K562 (cell line): Measurements from ENCODE around the gene PLXNA2. TPM values are rescaled to one million over a fixed set of nuclear protein-coding genes. Genes with fewer than 3 reads are reported as not detected.

Experiments
- ATAC-seq: fragments of 200-7000 bp; cut with Tn5 transposase; 3 replicates; pipeline ENCODE4 v1.9.1; 2020; ENCODE audit warnings: moderate library complexity
- BruUV-seq: library from RNA; stranded (reverse); fragments of 400-500 nt; replicated peaks from 2 replicates; lab custom pipeline; 2021; lab: Mats Ljungman, UMichigan
- CTCF ChIA-PET: fragments of 300-600 bp; formaldehyde crosslinking; extraction: SDS; loops from one replicate; lab custom pipeline; 2021; ENCODE audit warnings: low intra/inter-chr PET ratio; lab: Yijun Ruan, JAX
- POLR2A ChIA-PET: fragments of 300-600, 350-650 bp; sonication (Branson Sonifier 250); formaldehyde crosslinking; extraction: SDS; loops from one replicate; lab custom pipeline; 2021; ENCODE audit warnings: antibody characterized with exemption, inconsistent platforms; lab: Yijun Ruan, JAX
- DNase-seq, 4 experiments: peaks; one replicate each; pipeline versions ENCODE4 v3.0.0 to v3.0.0-alpha.2; 2011 to 2018; ENCODE audit warnings: low spot score in 3 of 4, mixed read lengths in 3 of 4; ENCODE audit errors: extremely low read depth in 1 of 4
- FAIRE-seq: peaks from 2 replicates; lab custom pipeline; 2011; peaks lifted over from hg19 to GRCh38; lab: Jason Lieb, UNC
- H2AFZ ChIP-seq: 2 replicates; pipeline ENCODE4 v1.6.0; 2011; ENCODE audit warnings: low read depth, low read length, control low read depth, inconsistent platforms
- H3K27ac ChIP-seq: fragments of 200-600 bp; 3 replicates; pipeline ENCODE4 v1.8.0; 2011; ENCODE audit warnings: low read depth, mild to moderate bottlenecking, control low read depth, inconsistent platforms, low read length, moderate library complexity, mixed read lengths; ENCODE audit errors: extremely low read depth
- H3K27me3 ChIP-seq, 2 experiments: fragments of 300-600 bp in 1 of 2; 2 replicates in 1 of 2; 3 replicates in 1 of 2; pipeline versions ENCODE4 v1.6.0 to v1.8.0; 2011; ENCODE audit warnings: inconsistent platforms in 2 of 2, low read length in 2 of 2, mild to moderate bottlenecking in 1 of 2, mixed read lengths in 1 of 2, moderate library complexity in 1 of 2; ENCODE audit not compliant: control insufficient read depth in 2 of 2, insufficient read depth in 2 of 2
- H3K36me3 ChIP-seq: fragments of 300-600 bp; 3 replicates; pipeline ENCODE4 v1.8.0; 2011; ENCODE audit warnings: mild to moderate bottlenecking, low read length, inconsistent platforms; ENCODE audit not compliant: control insufficient read depth, insufficient read depth
- H3K4me1 ChIP-seq, 2 experiments: fragments of 200-600 bp in 1 of 2; replicated peaks in 1 of 2; 2 replicates in 1 of 2; 3 replicates in 1 of 2; pipeline versions ENCODE4 v1.5.1 to v1.8.0; 2011; ENCODE audit warnings: inconsistent platforms in 2 of 2, low read length in 2 of 2, mild to moderate bottlenecking in 1 of 2, mixed read lengths in 1 of 2, moderate library complexity in 1 of 2; ENCODE audit not compliant: control insufficient read depth in 2 of 2, insufficient read depth in 2 of 2
- H3K4me2 ChIP-seq: 2 replicates; pipeline ENCODE4 v1.6.1; 2011; ENCODE audit warnings: low read length, control low read depth, inconsistent platforms, mixed read lengths; ENCODE audit not compliant: insufficient read depth
- H3K4me3 ChIP-seq: fragments of 200-600 bp; sonication (generic), shearing (Covaris generic); 2 replicates; pipeline ENCODE4 v1.5.1; 2016; ENCODE audit warnings: control low read depth, inconsistent platforms
- H3K79me2 ChIP-seq: fragments of 200-600 bp; 3 replicates; pipeline ENCODE4 v1.8.0; 2011; ENCODE audit warnings: low read length, inconsistent platforms; ENCODE audit not compliant: control insufficient read depth, insufficient read depth
- H3K9ac ChIP-seq, 2 experiments: 2 replicates each; pipeline versions ENCODE4 v1.6.0 to v1.6.1; 2011; ENCODE audit warnings: low read depth in 2 of 2, low read length in 2 of 2, control low read depth in 1 of 2, inconsistent platforms in 1 of 2, mild to moderate bottlenecking in 1 of 2, mixed read lengths in 1 of 2; ENCODE audit not compliant: insufficient read depth in 1 of 2
- H3K9me1 ChIP-seq: one replicate; pipeline ENCODE4 v1.6.0; 2011; ENCODE audit warnings: inconsistent platforms, mild to moderate bottlenecking, low read length, moderate library complexity; ENCODE audit not compliant: control insufficient read depth, insufficient read depth
- H3K9me3 ChIP-seq: replicated peaks from 2 replicates; pipeline ENCODE4 v1.5.1; 2011; ENCODE audit warnings: low read depth, low read length, inconsistent platforms; ENCODE audit not compliant: control insufficient read depth, insufficient read depth
- H4K20me1 ChIP-seq: replicated peaks from 2 replicates; pipeline ENCODE4 v1.6.1; 2011; ENCODE audit warnings: low read length, inconsistent platforms, mixed read lengths; ENCODE audit not compliant: control insufficient read depth, insufficient read depth
- HMBOX1 ChIP-seq: sonication (generic); IDR thresholded peaks from 2 replicates; pipeline ENCODE4 v1.6.1; 2016
- MEIS2 ChIP-seq: fragments of 450-650 bp; IDR thresholded peaks from 2 replicates; pipeline ENCODE4 v1.6.1; 2014; ENCODE audit warnings: mild to moderate bottlenecking; ENCODE audit not compliant: partially characterized antibody
- MIER1 ChIP-seq: fragments of 450-650 bp; IDR thresholded peaks from 2 replicates; pipeline ENCODE4 v1.6.1; 2016; ENCODE audit warnings: antibody characterized with exemption, mild to moderate bottlenecking, low read depth
- NFE2 ChIP-seq: IDR thresholded peaks from 2 replicates; pipeline ENCODE4 v1.6.1; 2014; ENCODE audit warnings: antibody characterized with exemption, low read depth
- NFIX ChIP-seq: fragments of 250-450 bp; sonication (Bioruptor Pico); IDR thresholded peaks from 2 replicates; pipeline ENCODE4 v1.4.0; 2020; ENCODE audit warnings: low read depth, mild to moderate bottlenecking, moderate library complexity
- NR1H2 ChIP-seq: sonication (generic); formaldehyde crosslinking; IDR thresholded peaks from 2 replicates; pipeline ENCODE4 v1.4.0; 2020; ENCODE audit warnings: mild to moderate bottlenecking, missing genetic modification reagents
- SNIP1 ChIP-seq: fragments of 450-650 bp; IDR thresholded peaks from 2 replicates; pipeline ENCODE4 v1.7.1; 2017; ENCODE audit warnings: low read depth, mild to moderate bottlenecking
- SOX6 ChIP-seq: fragments of 450-650 bp; IDR thresholded peaks from 2 replicates; pipeline ENCODE4 v1.6.1; 2014; ENCODE audit warnings: mild to moderate bottlenecking
- TFAM ChIP-seq: fragments of 250-450 bp; sonication (Bioruptor Pico); conservative IDR thresholded peaks from 2 replicates; pipeline ENCODE4 v1.5.0; 2021; ENCODE audit warnings: mild to moderate bottlenecking, moderate library complexity
- ZBTB2 ChIP-seq: fragments of 450-650 bp; IDR thresholded peaks from 2 replicates; pipeline ENCODE4 v1.6.1; 2016; ENCODE audit warnings: antibody characterized with exemption
- ZBTB43 ChIP-seq: sonication (generic); formaldehyde crosslinking; IDR thresholded peaks from 2 replicates; pipeline ENCODE4 v1.8.0; 2023; ENCODE audit warnings: mild to moderate bottlenecking, missing genetic modification reagents
- ZFP91 ChIP-seq: sonication (generic); formaldehyde crosslinking; IDR thresholded peaks from 2 replicates; pipeline ENCODE4 v1.8.0; 2022; ENCODE audit warnings: mild to moderate bottlenecking, missing genetic modification reagents
- ZNF23 ChIP-seq: fragments of 250-450 bp; sonication (Bioruptor Pico); IDR thresholded peaks from 2 replicates; pipeline ENCODE4 v1.4.0; 2020; ENCODE audit warnings: mild to moderate bottlenecking
- ZNF398 ChIP-seq: fragments of 250-450 bp; sonication (Bioruptor Pico); IDR thresholded peaks from 2 replicates; pipeline ENCODE4 v1.8.0; 2021; ENCODE audit warnings: moderate library complexity, mild to moderate bottlenecking, inconsistent platforms
- ZNF764 ChIP-seq: fragments of 250-450 bp; sonication (Bioruptor Pico); IDR thresholded peaks from 2 replicates; pipeline ENCODE4 v1.4.0; 2020; ENCODE audit warnings: low read depth, mild to moderate bottlenecking, moderate library complexity
- ZSCAN32 ChIP-seq: fragments of 450-650 bp; formaldehyde crosslinking; IDR thresholded peaks from 2 replicates; pipeline ENCODE4 v1.4.0; 2020; ENCODE audit warnings: mild to moderate bottlenecking, moderate library complexity
- WGBS: fragments of 100-300 bp; shearing (Covaris generic); methylation state at CpG from one replicate; pipeline ENCODE4 v1.1.6; 2016; ENCODE audit warnings: low coverage, mixed read lengths; ENCODE audit not compliant: insufficient coverage; ENCODE audit errors: missing lambda C conversion rate; 5-methylcytosine and 5-hydroxymethylcytosine counted together
- in situ Hi-C: fragments of 300-500 bp; cut with MboI; formaldehyde crosslinking; loops from 4 replicates; pipeline ENCODE4 v1.15.0; 2018; ENCODE audit warnings: inconsistent platforms, mixed read lengths
- intact Hi-C: fragments of 100-400 bp; cut with micrococcal nuclease; formaldehyde crosslinking; loops from 2 replicates; pipeline ENCODE4 v1.14.2; 2022
- polyA plus RNA-seq, 8 experiments: library from polyadenylated mRNA; depleted of rRNA in 4 of 8; stranded (reverse) in 5 of 8; unstranded in 3 of 8; fragments of >200 nt; fragmentation: Nextera tagmentation in 2 of 8; fragmentation: Illumina TruSeq in 1 of 8; extraction: Ambion mirVana in 2 of 8; extraction: Trizol in 1 of 8; gene quantifications; 2 replicates each; pipeline versions ENCODE4 v1.2.1 to v1.2.3, GENCODE V29; 2011 to 2014; ENCODE audit warnings: inconsistent platforms in 1 of 8, missing spikeins in 1 of 8
- total RNA-seq, 7 experiments: library from RNA; depleted of rRNA in 6 of 7; stranded (reverse); fragments of >200 nt in 6 of 7; fragmentation: Illumina TruSeq in 2 of 7; extraction: Trizol in 2 of 7; gene quantifications; 2 replicates each; pipeline versions ENCODE4 v1.2.1 to v1.2.3, GENCODE V29; 2011 to 2021; ENCODE audit warnings: low replicate concordance in 1 of 7

Gene PLXNA2
- total and polyA plus RNA-seq, 9 of the 15 experiments (the other 6 are each of a cell fraction or from before 2014, with no cell fraction given) = 0.01 to 1.3 (median 0.32) TPM

- no peak overlapping the region for H3K4me2 ChIP-seq
- intact Hi-C loops (no loop called here), in situ Hi-C loops (no loop called here)
- H2AFZ ChIP-seq = no peak overlapping the region
- TF ChIP-seq ZFP91 (CRISPR knock-in tag) (no peak), ZBTB43 (CRISPR knock-in tag) (no peak), ZBTB2 (no peak), ZNF23 (CRISPR knock-in tag) (no peak), HMBOX1 (no peak), SNIP1 (no peak), SOX6 (no peak), MEIS2 (no peak), ZNF398 (CRISPR knock-in tag) (no peak), ZSCAN32 (CRISPR knock-in tag) (no peak), TFAM (no peak), MIER1 (no peak), ZNF764 (CRISPR knock-in tag) (no peak), NFE2 (no peak), NR1H2 (CRISPR knock-in tag) (no peak), NFIX (CRISPR knock-in tag) (no peak)
- peaks cover 28 to 38% of the 10 kb centered on the region in 2 experiments for H3K4me1 ChIP-seq
- H3K79me2 ChIP-seq = no peaks in the 10 kb centered on the region
- ChIA-PET CTCF (no interaction called here), POLR2A (interaction anchor here (1.4 kb wide), 1 partner anchor 25 kb away, joined by 3 read pairs; no protein-coding TSS in a partner anchor)
- no TSS peak for BruUV-seq
- no peak overlapping the region for H3K4me3 ChIP-seq
- no peaks in the 10 kb centered on the region for H3K36me3 ChIP-seq
- no peaks in the 10 kb centered on the region for H4K20me1 ChIP-seq
- no peaks in the 10 kb centered on the region for H3K27me3 ChIP-seq
- H3K9me1 ChIP-seq = no peaks in the 10 kb centered on the region
- FAIRE-seq (no peak), ATAC-seq (no peak), DNase-seq (no peak)
- peak overlapping the region in 1 of 2 experiments; percentile 23; a peak in 1 of 4 replicates for H3K9ac ChIP-seq
- 24% methylated on average over 3 of the region's 3 CpGs for WGBS
- H3K27ac ChIP-seq = no peak overlapping the region
- H3K9me3 ChIP-seq = no peaks in the 10 kb centered on the region
Observed at GRCh38 chr1:208176649-208177048, 67.5 kb downstream of the PLXNA2 start.
